Activated naive CD8-positive, alpha-beta T cell treated with anti-CD3 and anti-CD28 coated beads, Interleukin-2, amount 50 U/mL, for 24 hours (primary cell): Measurements from ENCODE around the gene TSHB.
"Not testable (repeated sequence)": the region's sequence is repeated elsewhere in the genome, so short reads cannot be mapped to it uniquely, and the experiment has no call there.

Source experiments
- ATAC-seq: fragments of 150-1000 bp; cut with Tn5 transposase; one replicate; pipeline ENCODE4 v1.10.0; 2021
- DNase-seq: peaks from one replicate; pipeline ENCODE4 v3.0.0; 2021
- H3K27ac Mint-ChIP-seq: one replicate; pipeline ENCODE4 v1.8.0; 2021; ENCODE audit warnings: mild to moderate bottlenecking, mixed read lengths
- H3K27me3 Mint-ChIP-seq: one replicate; pipeline ENCODE4 v1.8.0; 2021; ENCODE audit warnings: mixed read lengths
- H3K36me3 Mint-ChIP-seq: one replicate; pipeline ENCODE4 v1.8.0; 2021; ENCODE audit warnings: low read depth, mixed read lengths
- H3K4me1 Mint-ChIP-seq: one replicate; pipeline ENCODE4 v1.8.0; 2021; ENCODE audit warnings: mixed read lengths
- H3K4me3 Mint-ChIP-seq: one replicate; pipeline ENCODE4 v1.8.0; 2021; ENCODE audit warnings: mild to moderate bottlenecking, moderate library complexity, mixed read lengths
- H3K9me3 Mint-ChIP-seq: one replicate; pipeline ENCODE4 v1.8.0; 2021; ENCODE audit warnings: mixed read lengths

TSHB gene

DNA sequence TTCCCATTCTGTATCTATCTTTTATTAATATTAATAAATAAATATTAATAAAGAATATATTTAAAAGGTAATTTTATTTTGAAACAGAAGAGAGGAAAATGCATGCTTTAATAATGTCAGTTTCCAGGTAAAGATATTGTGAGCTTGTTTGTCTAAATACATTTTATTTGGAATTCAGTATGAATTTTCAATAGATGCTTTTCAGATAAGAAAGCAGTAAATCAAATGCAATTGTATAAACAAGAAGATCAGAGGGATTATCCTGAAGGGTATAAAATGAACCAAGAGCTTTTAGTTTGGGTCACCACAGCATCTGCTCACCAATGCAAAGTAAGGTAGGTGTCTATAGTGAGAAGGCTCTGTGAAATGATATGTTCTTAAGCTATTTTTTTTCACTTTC is at the start of gene TSHB:
TSHB (plus strand) TSS at position 301 of the 400 bp plus-strand sequence. CDS start 3,537 bp downstream, outside the sequence.
- no peak for ATAC-seq
- no peak for DNase-seq
- H3K9me3 Mint-ChIP-seq = no peaks in the 10 kb centered on the region
- H3K4me3 Mint-ChIP-seq = no peak within 1 kb of the TSS
- H3K36me3 Mint-ChIP-seq = no peaks in the 10 kb centered on the region
- no peaks in the 10 kb centered on the region for H3K4me1 Mint-ChIP-seq
- peaks cover 7% of the 10 kb centered on the region for H3K27me3 Mint-ChIP-seq
- H3K27ac Mint-ChIP-seq = no peak within 1 kb of the TSS

DNA sequence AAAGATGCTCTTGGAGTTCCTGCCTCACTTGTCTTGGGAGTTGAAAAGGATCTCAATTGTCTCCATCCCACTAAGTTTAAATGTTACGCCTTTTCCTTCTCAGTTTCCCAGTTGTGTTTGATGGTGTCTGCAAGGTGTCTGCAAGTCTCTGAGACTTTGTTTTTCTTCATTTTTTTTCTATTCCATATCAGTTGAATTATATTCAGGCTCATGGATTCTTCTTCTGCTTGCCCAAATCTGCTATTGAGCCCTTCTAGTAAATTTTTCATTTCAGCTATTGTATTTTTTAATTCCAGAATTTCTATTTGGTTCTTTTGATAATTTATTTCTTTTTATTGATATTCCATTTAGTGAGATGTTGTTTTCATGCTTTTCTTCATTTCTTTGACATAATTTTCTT is 47.4 kb upstream of the TSHB start:
- Mint-ChIP-seq H3K27ac (no peak overlapping the region), H3K4me3 (no peak overlapping the region), H3K36me3 (no peaks in the 10 kb centered on the region), H3K4me1 (no peaks in the 10 kb centered on the region), H3K27me3 (peaks cover 6% of the 10 kb centered on the region), H3K9me3 (peaks cover 12% of the 10 kb centered on the region)
- DNase-seq (no peak), ATAC-seq (no peak)

DNA sequence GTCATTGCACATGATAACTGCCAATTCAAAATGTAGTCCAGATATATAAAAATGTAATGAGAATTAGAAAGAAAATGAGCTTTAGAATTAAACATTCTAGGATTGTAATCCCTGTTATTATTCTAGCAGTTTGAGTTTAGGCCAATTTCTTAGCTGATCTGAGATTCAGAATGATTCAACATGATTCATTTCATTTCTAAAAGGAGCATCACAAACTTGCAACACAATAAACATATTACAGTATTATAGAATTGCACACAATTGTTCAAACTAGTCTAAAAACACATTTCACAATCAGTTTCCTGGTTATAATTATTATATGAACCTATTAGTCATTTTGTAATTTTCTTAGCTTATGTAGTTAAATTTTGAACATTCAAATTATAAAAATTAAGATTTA is 43.3 kb upstream of the TSHB start:
- H3K27ac Mint-ChIP-seq = no peak overlapping the region
- peaks cover 8% of the 10 kb centered on the region for H3K27me3 Mint-ChIP-seq
- DNase-seq = no peak
- H3K36me3 Mint-ChIP-seq = peaks cover 6% of the 10 kb centered on the region
- ATAC-seq = no peak
- no peak overlapping the region for H3K4me3 Mint-ChIP-seq
- peaks cover 24% of the 10 kb centered on the region for H3K9me3 Mint-ChIP-seq
- H3K4me1 Mint-ChIP-seq = no peaks in the 10 kb centered on the region

DNA sequence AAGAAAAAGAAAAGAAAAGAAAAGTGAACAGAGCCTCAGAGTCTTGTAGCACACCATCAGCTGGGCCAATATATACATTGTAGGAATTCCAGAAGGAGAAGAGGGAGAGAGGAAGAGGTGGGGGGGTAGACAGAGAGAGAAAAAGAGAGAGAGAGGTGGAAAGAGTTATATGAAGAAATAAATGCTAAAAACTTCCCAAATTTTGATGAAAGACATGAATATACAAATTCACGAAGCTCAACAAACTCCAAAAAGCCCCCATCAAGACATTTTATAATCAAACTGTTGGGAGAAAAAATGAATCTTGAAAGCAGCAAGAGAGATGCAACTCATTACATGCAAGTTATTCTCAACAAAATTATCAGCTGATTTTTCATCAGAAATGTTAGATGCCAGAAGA is 41.5 kb upstream of the TSHB start:
- no peak overlapping the region for H3K4me3 Mint-ChIP-seq
- peaks cover 6% of the 10 kb centered on the region for H3K36me3 Mint-ChIP-seq
- ATAC-seq = no peak
- peaks cover 6% of the 10 kb centered on the region for H3K27me3 Mint-ChIP-seq
- no peak for DNase-seq
- no peaks in the 10 kb centered on the region for H3K4me1 Mint-ChIP-seq
- H3K9me3 Mint-ChIP-seq = peaks cover 12% of the 10 kb centered on the region
- no peak overlapping the region for H3K27ac Mint-ChIP-seq

DNA sequence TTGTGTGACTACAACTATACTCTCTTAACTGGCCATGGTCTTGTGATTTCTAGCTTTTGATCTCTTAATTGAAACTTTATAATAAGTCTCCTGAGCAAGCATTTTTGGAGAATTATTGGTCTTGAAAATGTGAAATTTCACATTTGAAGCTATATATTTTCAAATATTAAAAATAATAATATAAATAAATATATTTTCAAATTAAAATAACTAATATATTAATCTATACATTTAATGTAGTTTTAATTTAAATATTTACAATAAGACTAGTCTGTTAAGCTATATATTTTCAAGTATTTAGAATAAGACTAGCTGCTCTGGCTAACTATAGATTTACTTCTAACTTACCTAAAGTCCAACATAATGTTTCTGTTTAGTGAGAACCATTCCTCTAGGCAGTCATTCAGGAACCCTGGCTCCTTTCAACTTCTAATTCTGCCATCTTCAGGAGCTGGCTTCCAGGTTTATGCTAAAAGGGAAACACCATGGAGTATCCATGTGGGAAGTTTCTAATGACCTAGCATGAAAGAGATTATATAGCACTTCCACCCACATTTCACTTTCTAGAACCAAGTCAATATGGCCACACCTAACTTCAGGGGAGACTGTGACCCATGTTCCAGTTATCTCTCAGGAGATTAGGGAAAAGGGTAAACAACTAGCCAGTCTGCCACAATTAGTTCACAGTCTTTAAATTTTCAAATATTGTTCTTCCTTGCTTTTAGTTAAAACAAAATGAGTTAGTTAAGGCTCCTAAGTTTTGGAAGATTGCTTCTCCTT is 31.9 kb upstream of the TSHB start:
- ATAC-seq = no peak
- peaks cover 12% of the 10 kb centered on the region for H3K27me3 Mint-ChIP-seq
- no peak overlapping the region for H3K27ac Mint-ChIP-seq
- no peak overlapping the region for H3K4me3 Mint-ChIP-seq
- no peak for DNase-seq
- H3K9me3 Mint-ChIP-seq = no peaks in the 10 kb centered on the region
- no peaks in the 10 kb centered on the region for H3K36me3 Mint-ChIP-seq
- no peaks in the 10 kb centered on the region for H3K4me1 Mint-ChIP-seq

DNA sequence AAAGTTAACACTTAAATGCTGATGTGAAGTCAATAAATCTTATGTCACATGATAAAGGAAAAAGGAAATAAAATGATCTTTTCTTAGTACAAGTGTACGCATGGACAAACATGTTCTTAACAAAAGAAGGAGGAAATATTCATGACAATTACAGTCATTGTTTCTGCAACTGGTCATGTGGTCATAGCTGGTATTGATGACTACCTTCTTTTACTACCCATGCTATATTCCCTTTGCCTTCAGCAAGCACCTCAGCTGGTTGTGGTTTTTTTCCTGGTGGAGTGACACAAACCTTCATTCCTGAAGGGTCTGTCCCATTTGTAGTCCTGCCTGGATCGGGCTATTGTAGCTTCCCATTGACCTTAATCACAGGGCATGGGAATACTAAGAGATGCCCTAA is 23.4 kb upstream of the TSHB start:
- Mint-ChIP-seq H3K27me3 (peaks cover 10% of the 10 kb centered on the region), H3K36me3 (no peaks in the 10 kb centered on the region), H3K4me1 (no peaks in the 10 kb centered on the region), H3K4me3 (no peak overlapping the region), H3K27ac (no peak overlapping the region), H3K9me3 (no peaks in the 10 kb centered on the region)
- DNase-seq (no peak), ATAC-seq (no peak)

DNA sequence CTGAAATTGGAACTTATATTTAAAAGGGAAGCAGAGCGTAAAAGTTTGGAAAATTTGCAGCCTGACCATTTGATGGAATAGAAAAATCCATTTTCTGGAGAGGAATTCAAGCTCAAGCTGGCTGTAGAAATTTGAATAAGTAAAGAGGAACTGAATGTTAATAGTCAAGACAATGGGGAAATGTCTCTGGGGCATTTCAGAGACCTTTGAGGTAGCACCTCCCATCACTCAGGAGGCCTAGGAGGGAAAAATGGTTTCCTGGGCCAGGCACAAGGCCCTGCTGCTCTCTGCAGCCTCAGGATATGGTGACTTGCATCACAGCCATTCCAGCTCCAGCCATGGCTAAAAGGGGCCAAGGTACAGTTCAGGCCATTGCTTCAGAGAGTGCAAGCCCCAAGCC is 17.6 kb upstream of the TSHB start:
- no peaks in the 10 kb centered on the region for H3K27me3 Mint-ChIP-seq
- no peak overlapping the region for H3K4me3 Mint-ChIP-seq
- ATAC-seq (no peak), DNase-seq (no peak)
- H3K27ac Mint-ChIP-seq = no peak overlapping the region
- no peaks in the 10 kb centered on the region for H3K4me1 Mint-ChIP-seq
- H3K9me3 Mint-ChIP-seq = no peaks in the 10 kb centered on the region
- H3K36me3 Mint-ChIP-seq = no peaks in the 10 kb centered on the region

DNA sequence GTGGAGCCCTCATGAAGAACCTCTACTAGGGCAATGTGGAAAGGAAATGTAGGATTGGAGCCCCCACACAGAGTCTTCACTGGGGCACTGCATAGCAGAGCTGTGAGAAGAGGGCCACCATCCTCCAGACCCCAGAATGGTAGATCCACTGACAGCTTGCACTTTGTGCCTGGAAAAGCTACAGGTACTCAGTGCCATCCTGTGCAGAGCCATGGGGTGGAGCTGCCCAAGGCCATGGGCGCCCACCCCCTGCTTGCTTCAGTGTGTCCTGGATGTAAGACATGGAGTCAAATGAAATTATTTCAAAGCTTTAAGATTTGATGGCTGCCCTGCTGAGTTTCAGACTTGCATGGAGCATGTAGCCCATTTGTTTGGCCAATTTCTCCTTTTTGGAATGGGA is 17.2 kb upstream of the TSHB start:
- no peaks in the 10 kb centered on the region for H3K36me3 Mint-ChIP-seq
- no peak overlapping the region for H3K27ac Mint-ChIP-seq
- no peak for ATAC-seq
- H3K4me1 Mint-ChIP-seq = no peaks in the 10 kb centered on the region
- no peak for DNase-seq
- H3K9me3 Mint-ChIP-seq = no peaks in the 10 kb centered on the region
- no peaks in the 10 kb centered on the region for H3K27me3 Mint-ChIP-seq
- H3K4me3 Mint-ChIP-seq = no peak overlapping the region

DNA sequence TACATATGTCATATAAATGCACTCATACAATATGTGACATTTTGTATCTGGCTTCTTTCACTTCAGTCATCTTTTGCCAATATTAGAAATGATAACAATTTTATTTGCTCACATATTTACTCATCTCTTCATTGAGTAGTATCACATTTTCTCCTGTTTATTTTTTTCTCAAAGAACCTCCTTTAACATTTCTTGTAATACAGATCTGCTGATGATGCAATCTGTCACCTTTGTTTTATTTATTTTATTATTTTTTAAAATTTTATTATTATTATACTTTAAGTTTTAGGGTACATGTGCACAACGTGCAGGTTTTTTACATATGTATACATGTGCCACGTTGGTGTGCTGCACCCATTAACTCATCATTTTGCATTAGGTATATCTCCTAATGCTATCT is 15.8 kb upstream of the TSHB start:
- Mint-ChIP-seq H3K4me3 (no peak overlapping the region), H3K4me1 (no peaks in the 10 kb centered on the region), H3K9me3 (peaks cover 4% of the 10 kb centered on the region), H3K27me3 (no peaks in the 10 kb centered on the region), H3K27ac (no peak overlapping the region), H3K36me3 (no peaks in the 10 kb centered on the region)
- no peak for ATAC-seq
- no peak for DNase-seq

DNA sequence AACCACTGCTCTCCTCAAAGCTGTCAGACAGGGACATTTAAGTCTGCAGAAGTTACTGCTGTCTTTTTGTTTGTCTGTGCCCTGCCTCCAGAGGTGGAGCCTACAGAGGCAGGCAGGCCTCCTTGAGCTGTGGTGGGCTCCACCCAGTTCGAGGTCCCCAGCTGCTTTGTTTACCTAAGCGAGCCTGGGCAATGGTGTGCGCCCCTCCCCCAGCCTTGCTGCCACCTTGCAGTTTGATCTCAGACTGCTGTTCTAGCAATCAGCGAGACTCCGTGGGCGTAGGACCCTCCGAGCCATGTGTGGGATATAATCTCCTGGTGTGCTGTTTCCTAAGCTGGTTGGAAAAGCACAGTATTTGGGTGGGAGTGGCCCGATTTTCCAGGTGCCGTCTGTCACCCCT is 10.1 kb upstream of the TSHB start:
- DNase-seq, ATAC-seq, H3K27me3 Mint-ChIP-seq, H3K4me3 Mint-ChIP-seq, H3K4me1 Mint-ChIP-seq, H3K9me3 Mint-ChIP-seq, H3K36me3 Mint-ChIP-seq, H3K27ac Mint-ChIP-seq: not testable (repeated sequence)

DNA sequence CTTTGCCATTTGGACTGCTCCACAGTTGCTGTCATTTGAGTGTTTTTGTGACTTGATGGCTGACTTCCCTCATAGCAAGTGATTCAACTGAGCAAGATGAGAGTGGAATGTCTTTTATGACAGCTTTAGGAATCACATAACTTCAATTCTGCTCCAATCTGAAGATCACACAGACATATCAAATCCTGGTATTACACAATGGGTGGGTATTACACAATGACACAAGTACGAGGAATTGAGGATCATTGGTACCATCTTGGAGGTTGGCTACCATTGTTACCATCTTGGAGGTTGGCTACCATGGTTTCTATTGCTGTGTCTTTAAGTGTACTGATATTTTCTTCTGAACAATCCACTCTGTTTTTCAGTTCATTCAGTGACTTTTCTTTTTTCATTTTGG is 8.5 kb upstream of the TSHB start:
- Mint-ChIP-seq H3K36me3 (no peaks in the 10 kb centered on the region), H3K4me3 (no peak overlapping the region), H3K27me3 (peaks cover 5% of the 10 kb centered on the region), H3K4me1 (no peaks in the 10 kb centered on the region), H3K9me3 (peaks cover 4% of the 10 kb centered on the region), H3K27ac (no peak overlapping the region)
- ATAC-seq (no peak), DNase-seq (no peak)

DNA sequence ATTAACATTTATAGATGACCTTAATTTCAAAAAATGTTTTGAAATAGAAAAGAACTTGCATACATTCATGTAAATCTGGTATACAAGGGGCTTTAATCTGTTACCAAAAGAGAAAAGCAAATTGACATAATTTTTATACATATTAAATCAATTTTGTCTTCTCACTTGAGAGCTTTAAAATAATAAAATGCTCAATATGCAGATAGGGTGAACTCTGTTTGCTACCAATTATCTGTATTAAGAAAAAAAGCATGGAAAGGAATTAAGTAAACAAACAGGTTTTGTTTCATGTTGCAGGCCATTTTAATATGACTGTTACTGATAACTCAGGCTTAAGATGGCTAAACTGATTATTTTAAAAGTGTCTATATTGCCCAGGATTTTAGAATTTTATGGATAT is 6.0 kb upstream of the TSHB start:
- H3K27me3 Mint-ChIP-seq = peaks cover 7% of the 10 kb centered on the region
- ATAC-seq (no peak), DNase-seq (no peak)
- no peaks in the 10 kb centered on the region for H3K4me1 Mint-ChIP-seq
- no peaks in the 10 kb centered on the region for H3K36me3 Mint-ChIP-seq
- no peak overlapping the region for H3K27ac Mint-ChIP-seq
- H3K4me3 Mint-ChIP-seq = no peak overlapping the region
- peaks cover 1% of the 10 kb centered on the region for H3K9me3 Mint-ChIP-seq

DNA sequence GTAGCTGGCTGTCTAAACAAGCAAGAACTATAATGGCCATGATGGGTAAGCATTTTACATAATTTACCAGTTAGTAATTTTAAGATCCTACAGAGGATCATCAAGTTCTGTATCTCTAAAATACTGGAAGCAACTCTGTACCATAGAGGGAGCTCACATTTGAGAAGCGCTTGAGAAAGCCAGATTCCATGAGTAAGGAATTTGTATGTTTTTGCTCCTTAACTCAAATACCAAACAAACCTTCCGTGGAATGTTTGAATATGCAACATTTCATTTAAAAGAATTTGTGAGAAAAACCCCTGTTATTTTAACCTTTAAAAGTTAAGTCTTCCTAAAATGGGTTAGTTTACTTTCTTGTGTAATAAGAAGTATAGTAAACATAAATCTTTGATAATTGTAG is 2.0 kb downstream of the TSHB start:
- DNase-seq (no peak), ATAC-seq (no peak)
- H3K4me1 Mint-ChIP-seq = no peaks in the 10 kb centered on the region
- no peaks in the 10 kb centered on the region for H3K36me3 Mint-ChIP-seq
- H3K9me3 Mint-ChIP-seq = no peaks in the 10 kb centered on the region
- no peak overlapping the region for H3K4me3 Mint-ChIP-seq
- H3K27ac Mint-ChIP-seq = no peak overlapping the region
- peaks cover 6% of the 10 kb centered on the region for H3K27me3 Mint-ChIP-seq

DNA sequence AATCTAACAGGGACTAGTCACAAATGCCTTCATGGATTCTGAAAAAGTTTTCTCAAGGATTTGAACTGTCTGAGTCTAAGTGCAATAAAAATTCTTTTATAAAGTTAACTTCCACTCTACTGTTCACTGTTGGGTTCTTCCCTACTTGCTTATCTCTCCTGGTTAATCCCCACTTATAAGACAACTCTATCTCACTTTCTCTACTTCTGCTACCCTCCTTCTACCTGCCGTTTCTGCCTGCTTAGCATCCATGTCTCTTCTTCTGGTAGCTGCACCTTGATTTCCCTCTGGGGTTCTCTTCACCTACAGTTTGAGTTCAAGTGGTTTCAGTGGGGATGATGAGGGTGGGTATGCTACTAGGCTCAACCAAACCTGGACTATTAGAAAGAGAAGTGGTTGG is 6.0 kb downstream of the TSHB start:
- Mint-ChIP-seq H3K4me1 (no peaks in the 10 kb centered on the region), H3K27ac (no peak overlapping the region), H3K27me3 (peaks cover 2% of the 10 kb centered on the region), H3K36me3 (no peaks in the 10 kb centered on the region), H3K9me3 (no peaks in the 10 kb centered on the region), H3K4me3 (no peak overlapping the region)
- no peak for ATAC-seq
- DNase-seq = no peak

DNA sequence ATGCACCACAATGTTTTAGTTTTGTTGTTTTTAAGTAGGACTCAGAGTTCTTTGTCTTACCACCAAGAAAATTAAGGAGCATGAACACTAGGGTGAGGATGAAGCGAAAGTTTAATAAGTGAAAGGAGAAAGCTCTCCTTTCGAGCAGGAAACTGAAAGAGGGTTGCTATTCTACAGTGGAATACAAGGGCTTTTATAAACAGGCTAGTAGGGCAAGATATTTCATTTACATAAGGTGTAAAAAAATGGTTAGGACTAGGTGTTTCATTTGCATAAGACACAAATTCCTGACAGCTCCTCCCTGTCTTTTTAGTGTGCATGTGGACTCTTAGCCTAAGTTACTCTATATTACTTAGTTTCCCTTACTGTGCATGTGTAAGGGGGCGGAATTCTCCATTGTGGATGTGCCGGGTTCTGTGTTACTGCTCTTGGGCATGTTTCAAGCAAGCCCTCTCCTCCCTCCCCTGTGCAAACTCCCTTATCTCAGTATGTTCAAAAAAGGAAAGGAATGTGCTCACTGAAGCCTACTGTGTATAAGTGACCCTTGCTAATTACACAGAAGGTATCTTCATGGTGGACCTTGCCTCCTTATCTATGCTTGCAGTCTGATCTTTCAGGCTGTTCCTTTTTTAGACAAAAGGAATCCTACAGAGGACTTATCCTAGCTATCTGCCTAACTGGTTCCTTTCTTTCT is 7.3 kb downstream of the TSHB start:
- no peak for DNase-seq
- H3K4me1 Mint-ChIP-seq = no peaks in the 10 kb centered on the region
- H3K27me3 Mint-ChIP-seq = peaks cover 2% of the 10 kb centered on the region
- H3K9me3 Mint-ChIP-seq = peaks cover 3% of the 10 kb centered on the region
- no peak overlapping the region for H3K27ac Mint-ChIP-seq
- ATAC-seq = no peak
- no peak overlapping the region for H3K4me3 Mint-ChIP-seq
- H3K36me3 Mint-ChIP-seq = no peaks in the 10 kb centered on the region
